Pancreas (tissue), 10 donors: ENCODE data around the gene ATP6V0C. TPM values are rescaled to one million over a fixed set of nuclear protein-coding genes. Genes with fewer than 3 reads are reported as not detected.

Experiments used
- ATAC-seq, 4 donors: fragments of 200-7000 bp; cut with Tn5 transposase; one replicate each; pipeline versions ENCODE4 v1.8.0 to v1.9.1; 2020; ENCODE audit warnings: mild to moderate bottlenecking in 4 of 4, moderate library complexity in 4 of 4
- DNase-seq, 6 donors: peaks; one replicate each; pipeline ENCODE4 v3.0.0-alpha.2; 2020
- FAIRE-seq: peaks from 2 replicates; lab custom pipeline; 2012; peaks lifted over from hg19 to GRCh38; lab: Jason Lieb, UNC
- H3K27ac ChIP-seq, 4 donors: fragments of 200-600 bp; sonication (generic); 1 replicate in 3 of 4; 2 replicates in 1 of 4; pipeline versions ENCODE4 v1.5.0 to v1.8.0; 2020
- H3K27me3 ChIP-seq, 4 donors: fragments of 200-600 bp; one replicate each; pipeline ENCODE4 v1.8.0; 2021
- H3K36me3 ChIP-seq, 3 donors: fragments of 200-600 bp; sonication (generic) in 1 of 3; one replicate each; pipeline versions ENCODE4 v1.5.0 to v1.8.0; 2020 to 2021
- H3K4me1 ChIP-seq, 3 donors: fragments of 200-600 bp; one replicate each; pipeline ENCODE4 v1.8.0; 2021
- H3K4me3 ChIP-seq, 4 donors: fragments of 200-600 bp; sonication (generic) in 2 of 4; one replicate each; pipeline versions ENCODE4 v1.5.0 to v1.8.0; 2020 to 2021
- H3K9me3 ChIP-seq, 4 donors: fragments of 200-600 bp; one replicate each; pipeline ENCODE4 v1.8.0; 2021
- CTCF ChIP-seq, 4 donors: fragments of 200-600 bp; sonication (generic) in 3 of 4; IDR thresholded peaks; one replicate each; pipeline versions ENCODE4 v1.5.0 to v1.8.0; 2021; ENCODE audit warnings: antibody characterized with exemption in 4 of 4
- WGBS, 2 donors: extraction: QIAGEN DNeasy Blood & Tissue Kit; methylation state at CpG; one replicate each; pipeline ENCODE4 v1.1.7; 2013; 5-methylcytosine and 5-hydroxymethylcytosine counted together
- intact Hi-C, 3 donors: fragments of 100-400 bp; cut with DNase I; formaldehyde crosslinking; loops; one replicate each; pipeline versions ENCODE4 v1.11.1 to v1.14.2; 2022
- polyA plus RNA-seq, 2 donors: library from polyadenylated mRNA; stranded (reverse); fragments of 200-250 nt; gene quantifications; one replicate each; pipeline ENCODE4 v1.2.3, GENCODE V29; 2013
- total RNA-seq, 6 donors: library from RNA; stranded (reverse); fragmentation: NEBNext Ultra II Directional in 4 of 6; extraction: Animal tissue kit (Norgen Biotek cat#: 25700) in 4 of 6; gene quantifications; one replicate each; pipeline versions ENCODE4 v1.2.1 to v1.2.4, GENCODE V29; 2021 to 2023
- donor health status: healthy with polysubstance abuse.
- donor health status: DM: no; HTN: no; CAD: no; lungs with moderate emphysema.
- donor health status: DM: no; HTN: no; CAD: no.
- donor health status: control.
- donor health status: control.
- donor health status: Bipolar disorder and iron deficiency.
- donor health status: DM: yes; HTN: yes; CAD: no.
- donor health status: DM: no; HTN: no; CAD: no.
- donor health status: DM: no; HTN: no; CAD: no.
- donor health status: DM: yes; HTN: yes; CAD: no.

ATP6V0C gene
- total and polyA plus RNA-seq, 8 donors: 39.9 to 124 (median 66.8) TPM

- Histone ChIP-seq H3K9me3 (no peaks in the 10 kb centered on the region), H3K4me3 (no peak overlapping the region), H3K27ac (no peak overlapping the region), H3K4me1 (peaks cover 0 to 23% (median 0%) of the 10 kb centered on the region in 3 donors), H3K27me3 (peaks cover 0 to 5% (median 0%) of the 10 kb centered on the region in 4 donors), H3K36me3 (no peaks in the 10 kb centered on the region)
- intact Hi-C loops: no loop called here
- ATAC-seq: no peak
- 71 to 81% methylated on average over 7 of the region's 7 CpGs for WGBS, 2 donors
- DNase-seq: no peak
- TF ChIP-seq CTCF (IDR thresholded peaks at IDR 0.05): no peak
- FAIRE-seq: no peak
These were observed 43.5 kb upstream of the ATP6V0C start for GRCh38 chr16:2470234-2470601.

- ATAC-seq (no peak), DNase-seq (no peak), FAIRE-seq (no peak)
- Histone ChIP-seq H3K36me3 (no peaks in the 10 kb centered on the region), H3K27me3 (peaks cover 0 to 5% (median 0%) of the 10 kb centered on the region in 4 donors), H3K27ac (no peak overlapping the region), H3K9me3 (no peaks in the 10 kb centered on the region), H3K4me1 (peaks cover 0 to 23% (median 0%) of the 10 kb centered on the region in 3 donors), H3K4me3 (no peak overlapping the region)
- no peak for TF ChIP-seq CTCF (IDR thresholded peaks at IDR 0.05)
- WGBS, 2 donors: 55 to 61% methylated on average over 9 of the region's 9 CpGs
- intact Hi-C loops: no loop called here
These were observed 43.1 kb upstream of the ATP6V0C start for GRCh38 chr16:2470603-2471015.

GRCh38 chr16:2471016-2471652 is 42.6 kb upstream of the ATP6V0C start, which contains the start of gene NTN3:
TSS of gene NTN3 (plus strand) at chr16:2471297. CDS start at chr16:2471702, 405 bp downstream.
- H3K4me3 ChIP-seq: peak within 1 kb of the TSS in 1 of 4 donors; percentile 26
- H3K4me1 ChIP-seq: peaks cover 0 to 27% (median 5%) of the 10 kb centered on the region in 3 donors
- no peak for TF ChIP-seq CTCF (IDR thresholded peaks at IDR 0.05)
- intact Hi-C loops: no loop called here
- ATAC-seq (no peak), DNase-seq (peak in 1 of 6 donors; percentile 82), FAIRE-seq (no peak)
- 1 to 2% methylated on average over 43 to 59 of the region's 59 CpGs for WGBS, 2 donors
- H3K9me3 ChIP-seq: no peaks in the 10 kb centered on the region
- no peak within 1 kb of the TSS for H3K27ac ChIP-seq
- H3K36me3 ChIP-seq: no peaks in the 10 kb centered on the region
- H3K27me3 ChIP-seq: peaks cover 0 to 5% (median 0%) of the 10 kb centered on the region in 4 donors

- TF ChIP-seq CTCF (IDR thresholded peaks at IDR 0.05): no peak
- H3K27ac ChIP-seq: no peak overlapping the region
- intact Hi-C loops: no loop called here
- DNase-seq (peak in 1 of 6 donors; percentile 86), FAIRE-seq (no peak), ATAC-seq (no peak)
- peaks cover 0 to 5% (median 0%) of the 10 kb centered on the region in 4 donors for H3K27me3 ChIP-seq
- H3K9me3 ChIP-seq: no peaks in the 10 kb centered on the region
- H3K4me1 ChIP-seq: peaks cover 4 to 35% (median 12%) of the 10 kb centered on the region in 3 donors
- H3K4me3 ChIP-seq: peak overlapping the region in 1 of 4 donors; percentile 26
- no peaks in the 10 kb centered on the region for H3K36me3 ChIP-seq
- WGBS, 2 donors: 48 to 55% methylated on average over 53 to 61 of the region's 61 CpGs
These were observed 41.9 kb upstream of the ATP6V0C start for GRCh38 chr16:2471653-2472487.
